Lung (tissue), 12 donors: ENCODE measurements around the gene ARID3C. TPM values are rescaled to one million over a fixed set of nuclear protein-coding genes. Genes with fewer than 3 reads are reported as not detected.
A peak's percentile ranks its signal among the peaks of the same experiment; 100 is the strongest.

ENCODE experiments used
- ATAC-seq: fragments of 200-7000 bp; cut with Tn5 transposase; one replicate; pipeline ENCODE4 v1.9.1; 2020; ENCODE audit warnings: moderate number of reproducible peaks; ENCODE audit not compliant: insufficient read depth, low FRiP score
- DNase-seq, 3 donors: peaks; one replicate each; pipeline ENCODE4 v3.0.0-alpha.2; 2013 to 2017
- H3K27ac ChIP-seq, 2 donors: one replicate each; pipeline ENCODE4 v1.5.1; 2013; ENCODE audit warnings: mild to moderate bottlenecking in 2 of 2, moderate library complexity in 2 of 2, control low read depth in 1 of 2, inconsistent platforms in 1 of 2, low read depth in 1 of 2, low read length in 1 of 2
- H3K27me3 ChIP-seq, 3 donors: one replicate each; pipeline ENCODE4 v1.5.1; 2013; ENCODE audit warnings: low read length in 2 of 3; ENCODE audit not compliant: control insufficient read depth in 3 of 3, insufficient read depth in 3 of 3
- H3K36me3 ChIP-seq, 4 donors: one replicate each; pipeline ENCODE4 v1.5.1; 2013; ENCODE audit warnings: low read length in 4 of 4, mild to moderate bottlenecking in 1 of 4, moderate library complexity in 1 of 4; ENCODE audit not compliant: control insufficient read depth in 4 of 4, insufficient read depth in 4 of 4
- H3K4me1 ChIP-seq, 5 donors: one replicate each; pipeline ENCODE4 v1.5.1; 2013; ENCODE audit warnings: low read length in 5 of 5, mild to moderate bottlenecking in 2 of 5, moderate library complexity in 1 of 5; ENCODE audit not compliant: control insufficient read depth in 5 of 5, insufficient read depth in 5 of 5
- H3K4me3 ChIP-seq: one replicate; pipeline ENCODE4 v1.5.1; 2013; ENCODE audit warnings: mild to moderate bottlenecking, control low read depth, moderate library complexity
- H3K9ac ChIP-seq, 2 donors: one replicate each; pipeline ENCODE4 v1.5.1; 2013; ENCODE audit warnings: low read length in 2 of 2, control low read depth in 1 of 2; ENCODE audit not compliant: insufficient read depth in 1 of 2
- H3K9me3 ChIP-seq, 4 donors: one replicate each; pipeline ENCODE4 v1.5.1; 2013; ENCODE audit warnings: low read length in 3 of 4, mild to moderate bottlenecking in 1 of 4, moderate library complexity in 1 of 4; ENCODE audit not compliant: control insufficient read depth in 4 of 4, insufficient read depth in 3 of 4
- CTCF ChIP-seq: IDR thresholded peaks from 2 replicates; pipeline ENCODE4 v1.5.1; 2012; ENCODE audit warnings: mild to moderate bottlenecking; ENCODE audit errors: control extremely low read depth, extremely low read depth
- WGBS, 2 donors: extraction: QIAGEN DNeasy Blood & Tissue Kit; methylation state at CpG; one replicate each; pipeline ENCODE4 v1.1.7; 2013; 5-methylcytosine and 5-hydroxymethylcytosine counted together
- polyA plus RNA-seq, 2 donors: library from polyadenylated mRNA; stranded (reverse); fragments of 200-250 nt; gene quantifications; one replicate each; pipeline ENCODE4 v1.2.1, GENCODE V29; 2013
- total RNA-seq, 2 donors: library from RNA; depleted of rRNA in 1 of 2; stranded (reverse); fragments of >200 nt in 1 of 2; gene quantifications; one replicate each; pipeline ENCODE4 v1.2.1, GENCODE V29; 2014 to 2021
- donor health status: control.
- donor health status: control.
- donor health status: Bipolar disorder and iron deficiency.
- donor health status: healthy.
- donor health status: DM: yes; HTN: yes; CAD: no.

ARID3C gene
- total and polyA plus RNA-seq, 4 donors = not detected

DNA sequence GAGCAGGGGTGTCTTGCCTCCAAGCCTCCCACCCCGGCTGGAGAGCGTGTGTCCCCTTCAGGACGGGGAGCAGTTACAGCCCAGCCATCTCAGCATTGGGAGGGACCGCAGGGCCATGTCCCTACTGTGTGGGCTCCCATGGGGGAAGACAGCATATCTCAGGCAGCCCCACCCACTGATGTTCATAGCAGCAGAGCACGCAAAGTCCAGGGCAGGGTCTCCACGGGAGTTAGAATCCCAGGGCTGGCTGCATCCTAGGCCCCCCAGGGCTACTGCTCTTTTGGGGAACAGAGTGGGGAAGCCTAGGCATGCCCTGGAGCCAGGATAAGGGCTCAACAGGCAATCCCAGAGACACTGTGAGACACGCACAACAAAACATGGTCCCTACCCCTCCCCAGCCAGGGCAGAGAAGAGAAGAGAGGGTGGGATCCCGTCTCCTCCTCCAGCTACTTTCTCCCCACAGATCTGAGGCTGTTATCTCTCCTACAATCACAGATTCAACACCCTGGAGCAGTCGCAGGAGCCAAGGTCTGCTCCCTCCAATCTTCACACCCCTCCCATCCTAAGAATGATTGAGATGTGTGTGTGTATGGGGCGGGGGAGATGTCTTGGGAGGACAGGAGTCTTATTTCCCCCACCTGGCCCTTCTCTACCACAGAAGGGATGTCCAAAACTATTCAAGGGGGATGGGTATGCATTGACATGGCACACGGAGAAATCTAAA is 42.8 kb downstream of the ARID3C start:
- DNase-seq (no peak), ATAC-seq (no peak)
- Histone ChIP-seq H3K27ac (no peak overlapping the region), H3K4me1 (peaks cover 0 to 64% (median 16%) of the 10 kb centered on the region in 5 donors), H3K4me3 (no peak overlapping the region), H3K9me3 (peaks cover 0 to 4% (median 0%) of the 10 kb centered on the region in 4 donors), H3K9ac (no peak overlapping the region), H3K36me3 (no peaks in the 10 kb centered on the region), H3K27me3 (peaks cover 0 to 60% (median 13%) of the 10 kb centered on the region in 3 donors)
- TF ChIP-seq CTCF = no peak
- 17 to 24% methylated on average over 11 of the region's 11 CpGs for WGBS, 2 donors

- H3K36me3 ChIP-seq = no peaks in the 10 kb centered on the region
- H3K9ac ChIP-seq = no peak overlapping the region
- H3K4me1 ChIP-seq = peaks cover 0 to 65% (median 10%) of the 10 kb centered on the region in 5 donors
- 70 to 78% methylated on average over 5 of the region's 5 CpGs for WGBS, 2 donors
- ATAC-seq (no peak), DNase-seq (no peak)
- TF ChIP-seq CTCF = no peak
- peaks cover 0 to 55% (median 14%) of the 10 kb centered on the region in 3 donors for H3K27me3 ChIP-seq
- H3K9me3 ChIP-seq = peaks cover 0 to 4% (median 0%) of the 10 kb centered on the region in 4 donors
- H3K27ac ChIP-seq = no peak overlapping the region
- H3K4me3 ChIP-seq = no peak overlapping the region
Observed at GRCh38 chr9:34584970-34585369, 43.9 kb downstream of the ARID3C start.

DNA sequence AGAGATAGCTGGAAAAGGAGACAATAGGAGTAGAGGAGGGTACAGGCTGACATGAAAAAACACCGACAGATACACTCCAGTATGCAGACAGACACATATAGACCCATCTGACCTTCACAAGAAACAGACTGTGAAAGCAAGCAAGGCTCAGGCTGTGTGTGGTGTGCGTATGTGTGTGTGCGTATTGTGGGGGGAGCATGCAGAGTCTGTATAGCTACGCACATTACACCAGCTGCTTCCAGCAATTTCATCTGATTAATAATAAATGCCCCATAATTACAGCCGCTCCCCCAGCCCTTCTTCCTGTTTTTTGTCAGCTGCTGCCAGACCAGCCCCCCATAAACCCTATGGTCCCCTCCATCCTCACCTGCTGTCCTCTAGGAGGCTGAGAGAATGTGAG is 46.1 kb downstream of the ARID3C start:
- Histone ChIP-seq H3K27ac (no peak overlapping the region), H3K36me3 (no peaks in the 10 kb centered on the region), H3K4me1 (peaks cover 0 to 75% (median 18%) of the 10 kb centered on the region in 5 donors), H3K9me3 (peaks cover 0 to 4% (median 0%) of the 10 kb centered on the region in 4 donors), H3K27me3 (peaks cover 0 to 58% (median 14%) of the 10 kb centered on the region in 3 donors), H3K4me3 (no peak overlapping the region), H3K9ac (peak overlapping the region in 1 of 2 donors; percentile 32)
- ATAC-seq (no peak), DNase-seq (no peak)
- WGBS, 2 donors = 92 to 94% methylated on average over 5 of the region's 5 CpGs
- TF ChIP-seq CTCF = no peak
